Measurements from ENCODE around the gene TRIM14. TPM values are rescaled to one million over a fixed set of nuclear protein-coding genes. Genes with fewer than 3 reads are reported as not detected.

The TRIM14 gene
- total and polyA plus RNA-seq, 9 donors = 2.3 to 24.0 (median 5.7) TPM

GRCh38 chr9:98096091-98096490, 22.9 kb downstream of the TRIM14 start:
- no peak for TF ChIP-seq POLR2A (IDR thresholded peaks at IDR 0.05)
- no peak for TF ChIP-seq CTCF (IDR thresholded peaks at IDR 0.05)
- no peak for TF ChIP-seq EP300 (IDR thresholded peaks at IDR 0.05)
- WGBS, 3 donors = 93 to 97% (median 95%) methylated on average over 5 of the region's 5 CpGs
- Histone ChIP-seq H3K27me3 (no peaks in the 10 kb centered on the region), H3K9me3 (no peaks in the 10 kb centered on the region), H3K4me1 (ENCODE audit: insufficient read depth) (no peaks in the 10 kb centered on the region), H3K36me3 (no peaks in the 10 kb centered on the region), H3K27ac (no peak overlapping the region), H3K4me3 (no peak overlapping the region)
- intact Hi-C loops (cut with DNase I) = no loop called here
- no peak for DNase-seq

- H3K36me3 ChIP-seq = no peaks in the 10 kb centered on the region
Measured at GRCh38 chr9:98095401-98095800, 23.6 kb downstream of the TRIM14 start.

GRCh38 chr9:98094851-98095250, 24.2 kb downstream of the TRIM14 start:
- no peak for DNase-seq
- H3K4me1 ChIP-seq (ENCODE audit: insufficient read depth) = no peaks in the 10 kb centered on the region
- TF ChIP-seq EP300 (IDR thresholded peaks at IDR 0.05) (no peak), POLR2A (IDR thresholded peaks at IDR 0.05) (no peak), CTCF (IDR thresholded peaks at IDR 0.05) (no peak)
- 91 to 96% (median 92%) methylated on average over 16 of the region's 16 CpGs for WGBS, 3 donors
- no peaks in the 10 kb centered on the region for H3K36me3 ChIP-seq
- H3K9me3 ChIP-seq = no peaks in the 10 kb centered on the region
- no peaks in the 10 kb centered on the region for H3K27me3 ChIP-seq
- intact Hi-C loops (cut with DNase I) = no loop called here
- no peak overlapping the region for H3K4me3 ChIP-seq
- no peak overlapping the region for H3K27ac ChIP-seq

More at GRCh38 chr9:98095401-98095800, 23.6 kb downstream of the TRIM14 start:
- Histone ChIP-seq H3K4me1 (ENCODE audit: insufficient read depth) (no peaks in the 10 kb centered on the region), H3K4me3 (no peak overlapping the region), H3K9me3 (no peaks in the 10 kb centered on the region), H3K27me3 (no peaks in the 10 kb centered on the region), H3K27ac (no peak overlapping the region)
- WGBS, 3 donors = 88 to 90% (median 89%) methylated on average over 7 of the region's 7 CpGs
- DNase-seq = no peak
- intact Hi-C loops (cut with DNase I) = no loop called here
- TF ChIP-seq POLR2A (IDR thresholded peaks at IDR 0.05) (no peak), CTCF (IDR thresholded peaks at IDR 0.05) (no peak), EP300 (IDR thresholded peaks at IDR 0.05) (no peak)

- Histone ChIP-seq H3K36me3 (no peaks in the 10 kb centered on the region), H3K9me3 (no peaks in the 10 kb centered on the region), H3K4me3 (no peak overlapping the region), H3K27me3 (no peaks in the 10 kb centered on the region), H3K4me1 (ENCODE audit: insufficient read depth) (no peaks in the 10 kb centered on the region), H3K27ac (no peak overlapping the region)
- DNase-seq = no peak
- no peak for TF ChIP-seq EP300 (IDR thresholded peaks at IDR 0.05)
- no peak for TF ChIP-seq CTCF (IDR thresholded peaks at IDR 0.05)
- TF ChIP-seq POLR2A (IDR thresholded peaks at IDR 0.05) = no peak
- intact Hi-C loops (cut with DNase I) = no loop called here
- 73 to 86% (median 86%) methylated on average over 4 of the region's 4 CpGs for WGBS, 3 donors
Measured at GRCh38 chr9:98094316-98094715, 24.7 kb downstream of the TRIM14 start.

GRCh38 chr9:98092613-98092931, 26.4 kb downstream of the TRIM14 start:
- DNase-seq = no peak
- TF ChIP-seq CTCF (IDR thresholded peaks at IDR 0.05) (no peak), POLR2A (IDR thresholded peaks at IDR 0.05) (no peak), EP300 (IDR thresholded peaks at IDR 0.05) (no peak)
- Histone ChIP-seq H3K27ac (no peak overlapping the region), H3K4me3 (no peak overlapping the region), H3K27me3 (no peaks in the 10 kb centered on the region), H3K4me1 (ENCODE audit: insufficient read depth) (peaks cover 4% of the 10 kb centered on the region), H3K9me3 (no peaks in the 10 kb centered on the region), H3K36me3 (no peaks in the 10 kb centered on the region)
- intact Hi-C loops (cut with DNase I) = no loop called here
- WGBS, 3 donors = 85 to 88% (median 86%) methylated on average over 11 of the region's 11 CpGs

All from ovary (tissue), 9 donors.